ENCODE measurements around the gene IER5L.
A peak's percentile ranks its signal among the peaks of the same experiment; 100 is the strongest.
"Not testable (repeated sequence)": the region's sequence is repeated elsewhere in the genome, so short reads cannot be mapped to it uniquely, and the experiment has no call there.

The IER5L gene

DNA sequence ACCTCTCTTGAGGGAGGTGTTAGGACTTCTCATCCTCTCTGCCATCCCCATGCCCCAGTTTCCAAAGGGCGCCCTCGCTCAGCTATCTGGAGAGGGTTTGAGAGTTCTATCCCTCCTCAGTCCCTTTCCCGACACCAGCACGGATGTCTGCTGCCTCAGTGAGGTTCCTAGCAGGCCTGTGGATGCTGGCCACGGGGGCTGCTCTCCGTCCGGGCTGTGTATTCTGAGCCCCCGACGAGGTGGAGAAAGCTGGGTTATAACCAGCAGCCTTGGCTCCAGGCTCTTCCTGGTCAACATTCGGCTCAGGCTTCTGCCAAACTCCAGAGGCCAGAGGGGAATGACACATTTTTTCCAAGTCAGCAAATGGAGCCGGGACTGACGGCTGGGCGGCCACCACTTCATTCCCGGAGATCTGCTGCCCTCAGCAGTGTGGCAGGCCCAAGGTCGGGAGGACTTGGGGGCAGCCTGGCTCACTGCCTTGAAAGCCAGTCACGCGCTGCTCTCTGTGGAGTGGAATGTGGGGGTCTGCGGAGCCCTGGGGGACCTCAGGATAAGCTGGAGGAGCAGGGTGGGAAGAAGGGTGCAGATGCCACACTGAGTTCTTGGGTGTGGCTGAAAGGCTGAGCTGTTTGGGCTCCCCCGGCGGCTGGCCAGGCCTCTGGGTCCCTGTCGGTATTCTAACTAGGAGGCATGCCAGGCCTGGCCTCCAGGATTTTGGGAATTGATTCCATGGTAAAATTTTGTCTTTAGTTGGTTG is 39.4 kb downstream of the IER5L start:
- peak; percentile 82 for DNase-seq (ENCODE audit: low spot score)

DNA sequence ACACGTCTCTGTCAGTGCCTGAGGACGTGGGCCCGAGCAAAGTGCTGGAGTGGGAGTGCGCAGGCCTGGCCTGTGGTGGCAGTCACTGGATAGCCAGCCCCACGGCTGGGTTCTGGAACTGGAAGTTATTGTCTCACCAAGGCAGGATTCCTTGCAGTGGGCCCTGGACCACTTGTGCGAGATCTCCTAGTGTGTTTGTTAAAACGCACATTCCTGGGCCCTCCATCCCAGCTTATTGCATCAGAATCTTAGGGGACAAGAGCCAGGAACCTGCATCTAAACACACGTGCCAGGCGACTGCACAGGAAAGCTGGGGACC is 40.0 kb downstream of the IER5L start:
- DNase-seq (ENCODE audit: low spot score) = no peak

DNA sequence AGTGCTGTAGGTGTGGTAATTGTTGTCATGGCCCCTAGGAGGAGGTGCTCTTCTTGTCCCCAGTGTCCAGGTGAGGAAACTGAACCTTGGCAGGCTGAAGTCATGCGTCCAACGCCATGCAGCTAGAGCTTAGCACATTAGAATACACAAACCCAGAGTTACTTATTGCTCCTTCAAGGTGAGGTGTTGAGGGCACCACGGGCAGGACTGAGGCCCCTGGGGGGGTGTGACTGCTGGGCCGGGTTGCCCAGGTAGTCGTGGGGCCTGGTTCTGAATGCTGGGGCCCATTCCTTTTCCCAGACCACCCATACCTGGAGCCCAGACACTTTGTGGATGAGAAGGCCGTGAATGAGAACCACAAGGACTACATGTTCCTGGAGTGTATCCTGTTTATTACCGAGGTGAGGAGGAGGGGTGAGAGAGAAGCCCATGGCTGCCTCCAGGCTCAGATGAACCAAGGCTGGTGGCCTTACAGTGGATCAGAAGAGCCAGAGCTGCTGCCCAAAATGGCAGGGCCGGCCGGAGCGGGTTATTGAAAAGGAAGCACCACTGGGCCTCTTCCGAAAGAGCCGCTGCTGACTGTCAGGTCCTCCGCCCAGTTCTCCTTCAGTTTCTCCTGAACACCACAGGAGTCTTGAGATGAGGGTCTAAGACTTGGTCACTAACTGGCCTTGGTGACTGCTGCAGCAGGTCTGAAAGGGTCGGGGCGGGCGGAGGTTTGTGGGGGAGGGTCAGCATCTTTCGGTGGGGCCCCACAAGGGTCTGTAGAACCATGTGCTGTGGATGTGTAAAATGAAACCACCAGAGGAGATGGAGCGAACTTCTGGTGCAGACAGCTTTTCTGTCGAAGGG is 40.5 kb downstream of the IER5L start:
- no peak for DNase-seq (ENCODE audit: low spot score)

- DNase-seq (ENCODE audit: low spot score) = no peak
These were observed 41.5 kb downstream of the IER5L start for GRCh38 chr9:129136446-129137035.

DNA sequence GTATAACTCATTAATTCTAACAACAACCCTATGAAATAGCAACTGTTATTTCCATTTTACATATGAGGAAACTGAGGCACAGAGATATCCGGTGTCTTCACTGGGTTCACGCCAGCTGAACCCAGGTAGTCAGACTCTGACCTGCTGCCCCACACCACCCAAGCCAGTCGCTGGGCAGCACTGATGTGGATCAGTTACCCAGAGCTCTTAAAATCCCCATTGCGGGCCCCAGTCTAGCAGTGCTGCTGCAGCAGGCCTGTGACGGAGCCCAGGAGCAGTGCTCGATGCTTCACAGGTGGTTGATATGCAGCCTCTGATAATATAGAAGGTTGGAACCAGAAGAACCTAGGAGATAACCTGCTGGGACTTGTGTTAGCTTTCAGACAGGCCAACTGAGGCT is 42.6 kb downstream of the IER5L start:
- no peak for DNase-seq (ENCODE audit: low spot score)

DNA sequence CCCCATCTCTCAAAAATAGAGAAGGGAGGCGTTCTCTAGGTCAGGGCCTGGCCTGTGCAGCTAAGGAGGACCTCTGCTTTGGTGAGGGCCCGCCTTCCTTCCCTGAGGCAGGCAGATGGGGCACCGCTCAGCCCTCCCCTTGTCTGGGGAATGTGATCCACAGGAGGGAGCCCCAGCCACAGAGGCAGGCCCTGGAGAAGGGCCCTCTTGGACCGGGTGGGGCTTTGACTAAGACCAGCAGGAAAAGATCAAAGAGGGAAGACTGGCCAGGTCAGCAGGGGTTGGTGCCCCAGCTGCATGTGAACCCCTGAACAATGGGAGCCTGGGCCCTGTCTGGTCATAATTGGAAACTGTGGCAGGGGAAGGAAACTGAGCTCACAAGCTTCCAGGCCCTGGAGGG is 45.0 kb downstream of the IER5L start:
- no peak for DNase-seq (ENCODE audit: low spot score)

- peak; percentile 86 for DNase-seq (ENCODE audit: low spot score)
These were observed 46.5 kb downstream of the IER5L start for GRCh38 chr9:129131300-129132145.

DNA sequence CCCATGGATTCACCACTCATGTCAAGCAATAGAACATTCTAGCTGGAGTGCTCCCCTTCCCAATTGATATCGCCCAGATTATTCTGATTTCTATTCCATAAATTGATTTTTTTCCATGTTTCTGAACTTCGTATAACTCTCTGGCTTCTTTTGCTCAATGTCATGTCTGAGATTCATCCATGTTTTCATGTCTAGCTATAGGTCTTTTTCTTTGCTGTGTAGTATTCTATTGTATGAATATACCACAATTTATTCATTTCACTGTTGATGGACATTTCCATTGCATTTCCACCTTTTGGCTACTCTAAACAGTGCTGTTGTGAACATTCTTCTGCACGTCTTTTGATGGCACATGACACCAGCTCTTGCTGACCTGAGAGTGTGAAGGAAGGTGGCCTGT is 47.3 kb downstream of the IER5L start:
- DNase-seq (ENCODE audit: low spot score) = no peak

GRCh38 chr9:129130271-129130670 is 47.8 kb downstream of the IER5L start:
- not testable (repeated sequence) for DNase-seq (ENCODE audit: low spot score)

DNA sequence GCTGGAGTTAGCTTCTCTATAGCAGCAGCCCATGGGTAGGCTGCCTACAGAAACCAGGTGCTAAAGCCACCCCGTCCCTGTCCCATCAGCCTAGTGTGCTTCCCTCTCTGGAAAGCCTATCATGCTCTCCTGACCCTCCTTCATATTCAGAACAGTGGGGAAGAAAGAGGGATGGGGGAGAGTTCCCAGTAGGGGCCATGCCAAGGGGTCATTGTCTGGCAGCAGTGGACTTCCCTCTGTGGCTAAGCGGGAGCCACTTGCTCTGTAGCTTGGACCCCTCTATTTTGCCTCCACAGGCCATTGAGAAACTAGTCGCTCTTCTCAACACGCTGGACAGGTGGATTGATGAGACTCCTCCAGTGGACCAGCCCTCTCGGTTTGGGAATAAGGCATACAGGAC is 49.4 kb downstream of the IER5L start:
- no peak for DNase-seq (ENCODE audit: low spot score)

- DNase-seq (ENCODE audit: low spot score) = no peak
These were observed 51.1 kb downstream of the IER5L start for GRCh38 chr9:129126749-129127618.

All from AG08395 (cell line).